Cortex of kidney (tissue), 1 donor: ENCODE data around the gene PLSCR3.

Experiments used
- DNase-seq: peaks from one replicate; lab custom pipeline; 2025; lab: John Stamatoyannopoulos, UW

The PLSCR3 gene

GRCh38 chr17:7426203-7426863 lies 32.0 kb upstream of the PLSCR3 start:
- no peak for DNase-seq

GRCh38 chr17:7425756-7426155 lies 31.4 kb upstream of the PLSCR3 start:
- no peak for DNase-seq

- DNase-seq, result no peak
Measured at GRCh38 chr17:7425316-7425715, 31.0 kb upstream of the PLSCR3 start, which contains the start of gene SPEM2. Gene SPEM2 (plus strand): TSS chr17:7425616. CDS start chr17:7425689, 73 bp downstream.

DNA sequence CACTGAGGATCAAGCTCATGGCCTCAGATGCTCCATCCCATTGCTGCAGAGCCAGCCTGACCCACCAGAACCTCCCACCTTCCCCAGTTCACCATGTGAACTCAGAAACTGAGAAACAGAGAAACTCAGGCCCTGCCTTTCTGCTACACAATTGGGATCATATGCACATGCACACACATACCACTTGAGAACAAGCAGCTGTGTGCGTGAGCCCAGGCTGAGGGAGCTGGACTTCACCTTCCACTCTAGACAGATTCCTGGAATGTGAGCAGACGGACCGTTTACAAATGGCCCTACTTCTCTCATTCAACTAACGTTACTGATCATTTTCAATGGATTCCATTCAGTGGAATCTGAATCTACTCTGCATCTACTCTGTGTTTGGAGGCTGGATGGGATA lies 29.4 kb upstream of the PLSCR3 start:
- DNase-seq, result no peak

- no peak for DNase-seq
Measured at GRCh38 chr17:7421186-7421585, 26.9 kb upstream of the PLSCR3 start.

DNA sequence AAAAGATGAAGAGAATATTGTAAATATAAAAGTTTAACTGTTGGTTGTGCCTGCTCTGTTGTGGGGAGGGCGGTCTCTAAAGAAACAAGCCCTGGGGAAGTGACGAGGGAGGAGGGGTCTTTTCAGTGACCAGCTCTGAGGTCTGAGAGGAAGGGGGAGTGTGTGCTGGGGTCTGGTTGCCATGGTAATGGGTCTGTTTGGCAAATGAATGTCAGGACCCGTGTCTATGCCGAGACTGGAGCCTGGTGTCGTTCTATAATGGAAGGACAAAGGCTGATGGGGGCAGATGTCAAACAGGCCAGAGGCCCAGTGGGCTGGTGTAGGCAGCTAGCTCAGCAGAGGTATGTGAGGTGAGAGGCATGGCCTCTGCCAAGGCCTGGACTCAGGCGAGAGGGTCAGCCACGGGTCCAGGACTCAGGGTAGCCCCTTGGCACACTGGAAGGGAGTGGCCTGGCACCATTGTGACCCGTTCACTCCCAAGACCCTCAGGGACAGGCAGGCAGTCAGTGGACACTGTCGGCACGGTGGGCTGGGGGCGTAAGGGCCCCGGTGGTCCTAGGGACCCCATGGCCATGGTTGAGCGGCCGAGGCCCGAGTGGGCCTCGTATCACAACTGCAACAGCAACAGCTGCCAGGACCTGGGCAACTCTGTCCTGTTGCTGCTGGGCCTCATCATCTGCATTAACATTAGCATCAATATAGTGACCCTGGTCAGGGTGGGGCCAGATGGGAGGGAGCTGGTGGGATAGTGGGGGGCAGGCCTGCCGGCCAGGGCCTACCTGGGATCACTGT lies 25.7 kb upstream of the PLSCR3 start, which contains the start of gene SPEM1:
Gene SPEM1, plus strand, starts transcription at position 506 of the 792 bp plus-strand sequence. Its CDS starts 61 bp downstream, at position 567.
- DNase-seq, result no peak

GRCh38 chr17:7418472-7419152 lies 24.3 kb upstream of the PLSCR3 start:
- DNase-seq, result no peak

- DNase-seq, result no peak
Measured at GRCh38 chr17:7417056-7417655, 22.8 kb upstream of the PLSCR3 start.

DNA sequence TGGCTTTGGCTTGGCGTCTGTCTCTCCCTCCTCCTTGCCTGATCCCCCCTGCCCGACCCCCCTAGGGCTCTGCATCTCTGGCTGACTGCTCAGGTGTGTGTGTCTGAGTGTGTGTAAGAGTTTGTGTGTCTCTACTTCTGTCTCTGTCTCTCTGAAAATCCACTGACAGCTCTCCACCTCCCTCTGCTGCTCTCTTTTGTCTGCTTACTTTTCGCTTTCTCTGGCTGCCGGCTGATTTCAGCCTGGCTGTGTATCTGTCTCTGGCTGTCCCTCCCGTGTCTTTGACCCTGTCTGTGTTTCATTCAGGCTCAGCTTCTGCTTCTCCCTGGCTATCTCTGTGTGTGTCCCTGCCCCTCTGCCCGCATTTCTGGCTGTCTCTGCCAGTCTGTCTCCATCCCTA lies 22.0 kb upstream of the PLSCR3 start:
- no peak for DNase-seq

DNA sequence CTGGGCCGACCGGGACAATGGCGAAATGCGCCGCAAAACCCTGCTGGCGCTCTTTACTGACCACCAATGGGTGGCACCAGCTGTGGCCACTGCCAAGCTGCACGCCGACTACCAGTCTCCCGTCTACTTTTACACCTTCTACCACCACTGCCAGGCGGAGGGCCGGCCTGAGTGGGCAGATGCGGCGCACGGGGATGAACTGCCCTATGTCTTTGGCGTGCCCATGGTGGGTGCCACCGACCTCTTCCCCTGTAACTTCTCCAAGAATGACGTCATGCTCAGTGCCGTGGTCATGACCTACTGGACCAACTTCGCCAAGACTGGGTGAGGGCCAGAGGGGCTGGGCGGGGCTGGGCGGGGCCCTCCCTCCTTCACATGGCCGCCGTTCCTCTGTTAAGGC lies 21.5 kb upstream of the PLSCR3 start:
- no peak for DNase-seq

DNA sequence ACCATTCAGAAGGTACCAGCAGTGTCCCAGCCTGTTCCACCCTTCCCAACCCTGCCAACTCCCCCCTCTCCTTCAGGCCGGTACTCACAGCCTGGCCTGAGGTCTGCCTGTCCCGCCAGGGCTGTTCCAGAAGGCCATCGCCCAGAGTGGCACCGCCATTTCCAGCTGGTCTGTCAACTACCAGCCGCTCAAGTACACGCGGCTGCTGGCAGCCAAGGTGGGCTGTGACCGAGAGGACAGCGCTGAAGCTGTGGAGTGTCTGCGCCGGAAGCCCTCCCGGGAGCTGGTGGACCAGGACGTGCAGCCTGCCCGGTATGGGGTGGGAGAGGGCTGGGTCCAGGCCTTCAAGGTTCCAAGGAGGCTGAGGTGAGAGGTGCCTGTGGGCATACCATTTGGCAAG lies 20.5 kb upstream of the PLSCR3 start:
- no peak for DNase-seq

DNA sequence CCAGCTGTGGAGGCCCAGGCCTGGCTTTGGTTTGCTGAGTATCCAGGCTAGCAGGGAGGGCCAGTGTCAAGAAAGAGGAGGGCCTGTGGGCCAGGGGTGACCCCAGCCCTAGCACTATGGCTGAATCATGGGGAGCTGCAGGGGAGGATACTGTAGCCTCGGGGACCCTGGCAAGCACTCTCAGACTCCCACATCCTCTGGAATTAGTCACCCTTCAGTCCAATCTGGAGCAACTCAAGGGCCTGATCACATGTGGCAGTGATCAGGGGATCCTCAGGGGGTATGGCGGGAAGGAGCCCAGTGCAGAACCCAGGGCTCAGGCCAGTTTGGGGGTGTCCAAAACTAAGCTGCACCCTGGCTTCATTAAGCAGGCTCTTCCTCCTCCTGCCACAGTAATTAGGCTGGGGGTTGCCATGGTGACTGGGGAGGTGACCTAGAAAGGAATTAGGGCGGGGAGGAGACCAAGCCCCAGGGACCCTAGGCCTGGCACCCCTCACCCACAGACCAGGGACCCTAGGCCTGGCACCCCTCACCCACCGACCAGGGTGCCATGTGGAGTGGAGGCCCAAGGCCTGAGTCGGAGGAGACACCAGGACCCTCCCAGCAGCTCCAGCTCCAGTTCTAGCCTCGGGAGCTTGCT lies 19.1 kb upstream of the PLSCR3 start:
- no peak for DNase-seq

- DNase-seq, result no peak
Measured at GRCh38 chr17:7411427-7411750, 17.1 kb upstream of the PLSCR3 start.

- no peak for DNase-seq
Measured at GRCh38 chr17:7410634-7411426, 16.5 kb upstream of the PLSCR3 start.

DNA sequence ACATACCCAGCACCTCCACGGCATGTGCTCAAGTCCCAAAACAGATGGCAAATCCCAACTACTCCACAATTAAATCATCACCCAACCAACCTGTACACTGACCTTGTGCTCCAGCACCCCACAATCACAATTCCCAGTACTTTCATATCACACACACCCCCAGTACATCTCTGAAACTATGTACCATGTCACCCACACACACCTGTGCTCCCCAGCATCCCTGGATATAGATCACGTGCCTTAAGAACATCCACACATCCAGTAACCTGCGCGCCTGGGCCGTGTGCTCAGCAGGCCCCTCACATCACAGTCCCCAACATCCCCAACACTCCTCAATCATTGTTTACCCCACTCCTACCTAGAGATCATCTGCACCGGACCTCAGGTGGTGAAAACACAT lies 15.4 kb upstream of the PLSCR3 start:
- DNase-seq, result no peak

DNA sequence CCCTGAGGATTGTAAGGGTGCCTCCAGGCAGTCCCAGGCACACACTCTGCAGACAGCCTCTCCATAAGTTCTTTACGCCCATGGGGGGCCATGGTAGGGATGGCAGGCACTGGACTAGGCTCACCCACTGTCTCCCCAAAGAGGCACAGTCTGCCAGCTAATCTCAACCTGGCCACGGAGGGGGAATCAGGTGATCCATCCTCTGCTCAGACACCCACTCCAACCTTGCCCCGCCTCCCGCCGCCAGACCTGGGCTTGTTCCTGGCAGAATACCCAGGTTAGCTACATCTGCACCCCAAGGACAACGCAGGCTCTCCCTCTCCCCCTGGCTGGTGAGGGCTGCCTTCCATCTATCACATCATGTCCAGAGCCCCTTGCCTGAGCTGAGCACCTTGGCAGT lies 14.5 kb upstream of the PLSCR3 start:
- no peak for DNase-seq

DNA sequence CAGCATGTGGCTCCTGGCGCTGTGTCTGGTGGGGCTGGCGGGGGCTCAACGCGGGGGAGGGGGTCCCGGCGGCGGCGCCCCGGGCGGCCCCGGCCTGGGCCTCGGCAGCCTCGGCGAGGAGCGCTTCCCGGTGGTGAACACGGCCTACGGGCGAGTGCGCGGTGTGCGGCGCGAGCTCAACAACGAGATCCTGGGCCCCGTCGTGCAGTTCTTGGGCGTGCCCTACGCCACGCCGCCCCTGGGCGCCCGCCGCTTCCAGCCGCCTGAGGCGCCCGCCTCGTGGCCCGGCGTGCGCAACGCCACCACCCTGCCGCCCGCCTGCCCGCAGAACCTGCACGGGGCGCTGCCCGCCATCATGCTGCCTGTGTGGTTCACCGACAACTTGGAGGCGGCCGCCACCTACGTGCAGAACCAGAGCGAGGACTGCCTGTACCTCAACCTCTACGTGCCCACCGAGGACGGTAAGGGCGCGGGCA lies 14.0 kb upstream of the PLSCR3 start:
- no peak for DNase-seq

- DNase-seq, result no peak
Measured at GRCh38 chr17:7407485-7408251, 13.3 kb upstream of the PLSCR3 start, which contains the start of gene NLGN2. Gene NLGN2 (plus strand): TSS chr17:7407845. CDS start chr17:7408256, 411 bp downstream.

GRCh38 chr17:7407082-7407481 lies 12.8 kb upstream of the PLSCR3 start:
- no peak for DNase-seq

- DNase-seq, result no peak
Measured at GRCh38 chr17:7406235-7406825, 12.0 kb upstream of the PLSCR3 start.
